Measurements from ENCODE around the gene INTS2. TPM values are rescaled to one million over a fixed set of nuclear protein-coding genes. Genes with fewer than 3 reads are reported as not detected.

Gene INTS2
- polyA plus RNA-seq, 1 of the 3 experiments (the other 2 are of a cell fraction) = 6.7 TPM

DNA sequence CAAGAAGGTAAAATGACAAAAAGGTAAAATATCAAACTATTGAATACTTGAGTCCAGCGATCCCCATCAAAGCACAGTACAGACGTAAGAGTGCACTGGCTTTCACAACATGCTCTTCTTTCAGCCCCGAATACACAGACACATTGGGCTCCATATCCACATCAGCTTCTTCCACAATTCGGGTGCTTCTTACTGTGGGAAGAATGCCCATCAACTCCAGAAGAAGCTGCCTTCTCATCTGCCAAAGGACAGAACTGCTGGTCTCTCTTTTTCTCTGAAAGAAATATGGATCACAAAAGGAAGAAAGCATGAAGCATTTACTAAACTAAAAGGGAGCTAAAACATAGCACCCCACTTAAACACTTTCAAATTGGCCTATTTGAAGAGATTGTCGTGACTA lies 20.4 kb downstream of the INTS2 start:
- ChIA-PET POLR2A (no interaction called here), CTCF (interaction anchor here (1.5 kb wide), 1 partner anchor 9 kb away, joined by 4 read pairs; no protein-coding TSS in a partner anchor)
- Histone ChIP-seq H3K4me2 (no peak overlapping the region), H3K27ac (ENCODE audit: low read depth in 2 of 2, low read length in 1 of 2) (no peak overlapping the region), H3K9ac (no peak overlapping the region), H3K36me3 (replicated peaks in 1 of 2; ENCODE audit: control insufficient read depth in 1 of 2, insufficient read depth in 2 of 2, low read length in 1 of 2) (peaks cover 58 to 74% of the 10 kb centered on the region in 2 experiments), H2AFZ (ENCODE audit: low read depth) (no peak overlapping the region), H3F3A (replicated peaks; ENCODE audit: insufficient read depth) (peaks cover under 1% of the 10 kb centered on the region), H3K9me3 (no peaks in the 10 kb centered on the region), H3K27me3 (ENCODE audit: insufficient read depth) (no peaks in the 10 kb centered on the region), H3K4me1 (ENCODE audit: control insufficient read depth in 1 of 2, insufficient read depth in 2 of 2, low read depth in 1 of 2, low read length in 1 of 2) (no peaks in the 10 kb centered on the region), H3K9me2 (no peaks in the 10 kb centered on the region), H3K4me3 (ENCODE audit: low read depth in 2 of 2, low read length in 1 of 2) (no peak overlapping the region), H3K79me2 (ENCODE audit: insufficient read depth) (no peaks in the 10 kb centered on the region), H4K20me1 (ENCODE audit: insufficient read depth) (no peaks in the 10 kb centered on the region)
- TF ChIP-seq, protein P1, sequence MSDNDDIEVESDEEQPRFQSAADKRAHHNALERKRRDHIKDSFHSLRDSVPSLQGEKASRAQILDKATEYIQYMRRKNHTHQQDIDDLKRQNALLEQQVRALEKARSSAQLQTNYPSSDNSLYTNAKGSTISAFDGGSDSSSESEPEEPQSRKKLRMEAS (IDR thresholded peaks at IDR 0.05; ENCODE audit: low read depth) = no peak
- no peak for TF ChIP-seq TCF12 (IDR thresholded peaks at IDR 0.05)
- TF ChIP-seq RCOR1 (IDR thresholded peaks at IDR 0.05; ENCODE audit: low read length) = no peak
- no peak for TF ChIP-seq RFX5 (IDR thresholded peaks at IDR 0.05; ENCODE audit: low read length)
- TF ChIP-seq NRF1 (IDR thresholded peaks at IDR 0.05; ENCODE audit: low read depth, low read length) = no peak
- no peak for TF ChIP-seq TAF1 (IDR thresholded peaks at IDR 0.05; ENCODE audit: borderline replicate concordance, low read depth, low read length)
- no peak for DNase-seq
- 97% methylated on average over 5 of the region's 5 CpGs for WGBS (ENCODE audit: low lambda C conversion rate)

DNA sequence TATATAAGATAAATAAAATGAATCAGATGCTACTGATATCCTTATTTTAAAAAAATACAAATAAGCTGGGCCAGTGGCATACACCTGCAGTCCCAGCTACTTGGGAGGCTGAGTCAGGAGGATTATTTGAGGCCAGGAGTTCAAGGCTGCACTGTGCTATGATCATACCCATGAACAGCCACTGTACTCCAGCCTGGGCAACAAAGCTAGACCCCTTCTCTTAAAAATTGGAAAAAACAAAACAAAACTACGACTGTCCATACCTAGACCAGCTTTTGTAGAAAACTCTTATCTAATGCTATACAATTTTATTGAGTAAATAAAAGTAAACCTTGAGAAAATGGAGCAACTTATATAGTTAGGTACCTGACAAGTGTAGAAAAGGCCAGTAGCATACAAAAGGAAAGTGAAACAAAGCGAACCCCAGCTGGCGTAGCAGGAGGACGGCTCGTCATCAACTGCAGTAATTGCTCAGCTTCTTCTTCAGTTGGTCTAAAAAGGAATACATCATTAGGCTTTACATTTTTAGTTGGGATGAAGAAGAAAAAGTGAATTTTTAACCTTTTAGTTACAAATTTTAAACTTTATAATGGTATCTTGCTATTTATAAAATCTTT lies 23.6 kb downstream of the INTS2 start:
- H3K4me2 ChIP-seq = no peak overlapping the region
- TF ChIP-seq, protein P2, sequence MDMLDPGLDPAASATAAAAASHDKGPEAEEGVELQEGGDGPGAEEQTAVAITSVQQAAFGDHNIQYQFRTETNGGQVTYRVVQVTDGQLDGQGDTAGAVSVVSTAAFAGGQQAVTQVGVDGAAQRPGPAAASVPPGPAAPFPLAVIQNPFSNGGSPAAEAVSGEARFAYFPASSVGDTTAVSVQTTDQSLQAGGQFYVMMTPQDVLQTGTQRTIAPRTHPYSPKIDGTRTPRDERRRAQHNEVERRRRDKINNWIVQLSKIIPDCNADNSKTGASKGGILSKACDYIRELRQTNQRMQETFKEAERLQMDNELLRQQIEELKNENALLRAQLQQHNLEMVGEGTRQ (IDR thresholded peaks at IDR 0.05; ENCODE audit: borderline replicate concordance, low read depth, low read length) = no peak
- no peak for TF ChIP-seq RXRA (IDR thresholded peaks at IDR 0.05; ENCODE audit: borderline replicate concordance, low read depth)
- TF ChIP-seq, protein P3, sequence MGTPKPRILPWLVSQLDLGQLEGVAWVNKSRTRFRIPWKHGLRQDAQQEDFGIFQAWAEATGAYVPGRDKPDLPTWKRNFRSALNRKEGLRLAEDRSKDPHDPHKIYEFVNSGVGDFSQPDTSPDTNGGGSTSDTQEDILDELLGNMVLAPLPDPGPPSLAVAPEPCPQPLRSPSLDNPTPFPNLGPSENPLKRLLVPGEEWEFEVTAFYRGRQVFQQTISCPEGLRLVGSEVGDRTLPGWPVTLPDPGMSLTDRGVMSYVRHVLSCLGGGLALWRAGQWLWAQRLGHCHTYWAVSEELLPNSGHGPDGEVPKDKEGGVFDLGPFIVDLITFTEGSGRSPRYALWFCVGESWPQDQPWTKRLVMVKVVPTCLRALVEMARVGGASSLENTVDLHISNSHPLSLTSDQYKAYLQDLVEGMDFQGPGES (IDR thresholded peaks at IDR 0.05; ENCODE audit: low read depth, low read length) = no peak
- no peak for TF ChIP-seq TEAD4 (IDR thresholded peaks at IDR 0.05; ENCODE audit: borderline replicate concordance, insufficient read depth)
- TF ChIP-seq, protein P1 (IDR thresholded peaks at IDR 0.05; ENCODE audit: low read depth) = no peak
- TF ChIP-seq SMC3 (IDR thresholded peaks at IDR 0.05; ENCODE audit: low read depth, low read length) = no peak
- TF ChIP-seq TCF12 (IDR thresholded peaks at IDR 0.05) = no peak
- no peak for TF ChIP-seq EZH2phosphoT487 (IDR thresholded peaks at IDR 0.05; ENCODE audit: borderline replicate concordance, low read depth)
- TF ChIP-seq, protein P4, sequence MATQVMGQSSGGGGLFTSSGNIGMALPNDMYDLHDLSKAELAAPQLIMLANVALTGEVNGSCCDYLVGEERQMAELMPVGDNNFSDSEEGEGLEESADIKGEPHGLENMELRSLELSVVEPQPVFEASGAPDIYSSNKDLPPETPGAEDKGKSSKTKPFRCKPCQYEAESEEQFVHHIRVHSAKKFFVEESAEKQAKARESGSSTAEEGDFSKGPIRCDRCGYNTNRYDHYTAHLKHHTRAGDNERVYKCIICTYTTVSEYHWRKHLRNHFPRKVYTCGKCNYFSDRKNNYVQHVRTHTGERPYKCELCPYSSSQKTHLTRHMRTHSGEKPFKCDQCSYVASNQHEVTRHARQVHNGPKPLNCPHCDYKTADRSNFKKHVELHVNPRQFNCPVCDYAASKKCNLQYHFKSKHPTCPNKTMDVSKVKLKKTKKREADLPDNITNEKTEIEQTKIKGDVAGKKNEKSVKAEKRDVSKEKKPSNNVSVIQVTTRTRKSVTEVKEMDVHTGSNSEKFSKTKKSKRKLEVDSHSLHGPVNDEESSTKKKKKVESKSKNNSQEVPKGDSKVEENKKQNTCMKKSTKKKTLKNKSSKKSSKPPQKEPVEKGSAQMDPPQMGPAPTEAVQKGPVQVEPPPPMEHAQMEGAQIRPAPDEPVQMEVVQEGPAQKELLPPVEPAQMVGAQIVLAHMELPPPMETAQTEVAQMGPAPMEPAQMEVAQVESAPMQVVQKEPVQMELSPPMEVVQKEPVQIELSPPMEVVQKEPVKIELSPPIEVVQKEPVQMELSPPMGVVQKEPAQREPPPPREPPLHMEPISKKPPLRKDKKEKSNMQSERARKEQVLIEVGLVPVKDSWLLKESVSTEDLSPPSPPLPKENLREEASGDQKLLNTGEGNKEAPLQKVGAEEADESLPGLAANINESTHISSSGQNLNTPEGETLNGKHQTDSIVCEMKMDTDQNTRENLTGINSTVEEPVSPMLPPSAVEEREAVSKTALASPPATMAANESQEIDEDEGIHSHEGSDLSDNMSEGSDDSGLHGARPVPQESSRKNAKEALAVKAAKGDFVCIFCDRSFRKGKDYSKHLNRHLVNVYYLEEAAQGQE (IDR thresholded peaks at IDR 0.05; ENCODE audit: low read depth, low read length) = no peak
- TF ChIP-seq NRF1 (IDR thresholded peaks at IDR 0.05; ENCODE audit: low read depth, low read length) = no peak
- no peak for TF ChIP-seq NFIC (IDR thresholded peaks at IDR 0.05; ENCODE audit: borderline replicate concordance)
- no peak for TF ChIP-seq RFX5 (IDR thresholded peaks at IDR 0.05; ENCODE audit: low read length)
- no peak for TF ChIP-seq ELF1 (IDR thresholded peaks at IDR 0.05)
- TF ChIP-seq RCOR1 (IDR thresholded peaks at IDR 0.05; ENCODE audit: low read length) = no peak
- TF ChIP-seq CHD2 (IDR thresholded peaks at IDR 0.05; ENCODE audit: low read length, partially characterized antibody) = no peak
- TF ChIP-seq, protein P5, sequence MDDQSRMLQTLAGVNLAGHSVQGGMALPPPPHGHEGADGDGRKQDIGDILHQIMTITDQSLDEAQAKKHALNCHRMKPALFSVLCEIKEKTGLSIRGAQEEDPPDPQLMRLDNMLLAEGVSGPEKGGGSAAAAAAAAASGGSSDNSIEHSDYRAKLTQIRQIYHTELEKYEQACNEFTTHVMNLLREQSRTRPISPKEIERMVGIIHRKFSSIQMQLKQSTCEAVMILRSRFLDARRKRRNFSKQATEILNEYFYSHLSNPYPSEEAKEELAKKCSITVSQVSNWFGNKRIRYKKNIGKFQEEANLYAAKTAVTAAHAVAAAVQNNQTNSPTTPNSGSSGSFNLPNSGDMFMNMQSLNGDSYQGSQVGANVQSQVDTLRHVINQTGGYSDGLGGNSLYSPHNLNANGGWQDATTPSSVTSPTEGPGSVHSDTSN (IDR thresholded peaks at IDR 0.05) = no peak
- TF ChIP-seq EP300 (IDR thresholded peaks at IDR 0.05; ENCODE audit: borderline replicate concordance in 1 of 2, low read depth in 1 of 2, low read length in 1 of 2) = no peak
- TF ChIP-seq FOXM1 (IDR thresholded peaks at IDR 0.05; ENCODE audit: low read depth) = no peak
- no peak for TF ChIP-seq RAD21 (IDR thresholded peaks at IDR 0.05; ENCODE audit: low read length)

More for the DNA sequence above, 23.6 kb downstream of the INTS2 start:
- Histone ChIP-seq H3K79me2 (ENCODE audit: insufficient read depth) (no peaks in the 10 kb centered on the region), H3K4me3 (ENCODE audit: low read depth in 2 of 2, low read length in 1 of 2) (no peak overlapping the region), H3K9ac (no peak overlapping the region), H3K9me2 (no peaks in the 10 kb centered on the region), H3K9me3 (no peaks in the 10 kb centered on the region), H3F3A (replicated peaks; ENCODE audit: insufficient read depth) (peaks cover 3% of the 10 kb centered on the region), H3K4me1 (ENCODE audit: control insufficient read depth in 1 of 2, insufficient read depth in 2 of 2, low read depth in 1 of 2, low read length in 1 of 2) (no peaks in the 10 kb centered on the region), H3K27ac (ENCODE audit: low read depth in 2 of 2, low read length in 1 of 2) (no peak overlapping the region), H3K36me3 (replicated peaks in 1 of 2; ENCODE audit: control insufficient read depth in 1 of 2, insufficient read depth in 2 of 2, low read length in 1 of 2) (peaks cover 46 to 65% of the 10 kb centered on the region in 2 experiments), H2AFZ (ENCODE audit: low read depth) (no peak overlapping the region), H3K27me3 (ENCODE audit: insufficient read depth) (no peaks in the 10 kb centered on the region), H4K20me1 (ENCODE audit: insufficient read depth) (no peaks in the 10 kb centered on the region)
- WGBS (ENCODE audit: low lambda C conversion rate) = 97% methylated on average over 5 of the region's 5 CpGs
- no peak for DNase-seq
- ChIA-PET POLR2A (no interaction called here), CTCF (interaction anchor here (1.2 kb wide), 1 partner anchor 206 kb away, joined by 5 read pairs; no protein-coding TSS in a partner anchor)
